Fibroblast of lung (primary cell): ENCODE measurements around the gene ADAMTS3. TPM values are rescaled to one million over a fixed set of nuclear protein-coding genes. Genes with fewer than 3 reads are reported as not detected.

Experiments
- DNase-seq, 2 donors: peaks; one replicate each; pipeline versions ENCODE4 v3.0.0 to v3.0.0-alpha.2; 2010; ENCODE audit warnings: low read depth in 2 of 2
- H2AFZ ChIP-seq: 2 replicates; pipeline ENCODE4 v1.5.1; 2012; ENCODE audit warnings: low read length, control low read depth, inconsistent platforms
- H3K27ac ChIP-seq: 2 replicates; pipeline ENCODE4 v1.5.1; 2011; ENCODE audit warnings: low read length, control low read depth; ENCODE audit not compliant: insufficient read depth
- H3K27me3 ChIP-seq: 2 replicates; pipeline ENCODE4 v1.5.1; 2011; ENCODE audit warnings: mild to moderate bottlenecking, low read length; ENCODE audit not compliant: control insufficient read depth, insufficient read depth
- H3K36me3 ChIP-seq: 2 replicates; pipeline ENCODE4 v1.5.1; 2011; ENCODE audit warnings: low read length; ENCODE audit not compliant: control insufficient read depth, insufficient read depth
- H3K4me1 ChIP-seq: 2 replicates; pipeline ENCODE4 v1.5.1; 2011; ENCODE audit warnings: low read length; ENCODE audit not compliant: control insufficient read depth, insufficient read depth; ENCODE audit errors: extremely low read depth
- H3K4me2 ChIP-seq: 2 replicates; pipeline ENCODE4 v1.5.1; 2011; ENCODE audit warnings: low read length, control low read depth; ENCODE audit not compliant: insufficient read depth; ENCODE audit errors: extremely low read depth
- H3K4me3 ChIP-seq, 4 experiments: fragments of 200-600 bp in 1 of 4; sonication (generic) in 1 of 4; replicated peaks in 1 of 4; 2 replicates each; pipeline ENCODE4 v1.5.1; 2011 to 2016; ENCODE audit warnings: low read length in 4 of 4, low read depth in 3 of 4, mild to moderate bottlenecking in 3 of 4, control low read depth in 2 of 4, inconsistent platforms in 1 of 4, mixed read lengths in 1 of 4; ENCODE audit not compliant: insufficient read depth in 1 of 4; ENCODE audit errors: control extremely low read depth in 1 of 4
- H3K79me2 ChIP-seq: 2 replicates; pipeline ENCODE4 v1.5.1; 2012; ENCODE audit warnings: mild to moderate bottlenecking, low read length, inconsistent platforms; ENCODE audit not compliant: control insufficient read depth, insufficient read depth
- H3K9ac ChIP-seq: 2 replicates; pipeline ENCODE4 v1.5.1; 2011; ENCODE audit warnings: mild to moderate bottlenecking, low read length, control low read depth; ENCODE audit not compliant: insufficient read depth
- H3K9me3 ChIP-seq: 2 replicates; pipeline ENCODE4 v1.5.1; 2012; ENCODE audit warnings: low read depth, low read length; ENCODE audit not compliant: control insufficient read depth, insufficient read depth
- H4K20me1 ChIP-seq: 2 replicates; pipeline ENCODE4 v1.5.1; 2011; ENCODE audit warnings: low read length; ENCODE audit not compliant: control insufficient read depth, insufficient read depth; ENCODE audit errors: extremely low read depth
- EZH2 ChIP-seq: IDR thresholded peaks from 2 replicates; pipeline ENCODE4 v1.5.1; 2012; ENCODE audit warnings: low read length, control low read depth, mild to moderate bottlenecking; ENCODE audit errors: missing control alignments
- polyA plus RNA-seq, 2 donors: library from polyadenylated mRNA; depleted of rRNA in 1 of 2; stranded (reverse) in 1 of 2; unstranded in 1 of 2; fragments of >200 nt; gene quantifications; 2 replicates each; pipeline ENCODE4 v1.2.1, GENCODE V29; 2011 to 2012; ENCODE audit warnings: missing spikeins in 1 of 2
- total RNA-seq: library from RNA; depleted of rRNA; stranded (reverse); fragments of >200 nt; gene quantifications from 2 replicates; pipeline ENCODE4 v1.2.1, GENCODE V29; 2014
- TF ChIP-seq, protein P1 (sequence below), 2 donors: IDR thresholded peaks in 1 of 2; conservative IDR thresholded peaks in 1 of 2; 1 replicate in 1 of 2; 2 replicates in 1 of 2; pipeline ENCODE4 v1.5.1; 2011 to 2012; ENCODE audit warnings: low read length in 2 of 2, control low read depth in 1 of 2, inconsistent platforms in 1 of 2, low read depth in 1 of 2, mild to moderate bottlenecking in 1 of 2

ADAMTS3 gene
- total and polyA plus RNA-seq, 2 donors (not counting 1 experiment from before 2014, with no cell fraction given), result 0.86 to 2.1 TPM

- Histone ChIP-seq H3K4me3 (no peak overlapping the region), H3K4me1 (no peaks in the 10 kb centered on the region), H4K20me1 (no peaks in the 10 kb centered on the region), H3K36me3 (no peaks in the 10 kb centered on the region), H3K9ac (no peak overlapping the region), H3K9me3 (no peaks in the 10 kb centered on the region), H2AFZ (no peak overlapping the region), H3K79me2 (no peaks in the 10 kb centered on the region), H3K27ac (no peak overlapping the region), H3K27me3 (no peaks in the 10 kb centered on the region), H3K4me2 (no peak overlapping the region)
- DNase-seq, result no peak
- TF ChIP-seq, protein P1, sequence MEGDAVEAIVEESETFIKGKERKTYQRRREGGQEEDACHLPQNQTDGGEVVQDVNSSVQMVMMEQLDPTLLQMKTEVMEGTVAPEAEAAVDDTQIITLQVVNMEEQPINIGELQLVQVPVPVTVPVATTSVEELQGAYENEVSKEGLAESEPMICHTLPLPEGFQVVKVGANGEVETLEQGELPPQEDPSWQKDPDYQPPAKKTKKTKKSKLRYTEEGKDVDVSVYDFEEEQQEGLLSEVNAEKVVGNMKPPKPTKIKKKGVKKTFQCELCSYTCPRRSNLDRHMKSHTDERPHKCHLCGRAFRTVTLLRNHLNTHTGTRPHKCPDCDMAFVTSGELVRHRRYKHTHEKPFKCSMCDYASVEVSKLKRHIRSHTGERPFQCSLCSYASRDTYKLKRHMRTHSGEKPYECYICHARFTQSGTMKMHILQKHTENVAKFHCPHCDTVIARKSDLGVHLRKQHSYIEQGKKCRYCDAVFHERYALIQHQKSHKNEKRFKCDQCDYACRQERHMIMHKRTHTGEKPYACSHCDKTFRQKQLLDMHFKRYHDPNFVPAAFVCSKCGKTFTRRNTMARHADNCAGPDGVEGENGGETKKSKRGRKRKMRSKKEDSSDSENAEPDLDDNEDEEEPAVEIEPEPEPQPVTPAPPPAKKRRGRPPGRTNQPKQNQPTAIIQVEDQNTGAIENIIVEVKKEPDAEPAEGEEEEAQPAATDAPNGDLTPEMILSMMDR (conservative IDR thresholded peaks at IDR 0.05 in 1 of 2, IDR thresholded peaks at IDR 0.05 in 1 of 2; ENCODE audit: low read depth in 1 of 2, low read length in 2 of 2), result no peak
- TF ChIP-seq EZH2, result no peak
These were observed 204.0 kb downstream of the ADAMTS3 start for GRCh38 chr4:72365016-72365415.

GRCh38 chr4:72360075-72360474 lies 208.9 kb downstream of the ADAMTS3 start:
- TF ChIP-seq, protein P1 (conservative IDR thresholded peaks at IDR 0.05 in 1 of 2, IDR thresholded peaks at IDR 0.05 in 1 of 2; ENCODE audit: low read depth in 1 of 2, low read length in 2 of 2), result no peak
- no peak for TF ChIP-seq EZH2
- no peaks in the 10 kb centered on the region for H3K27me3 ChIP-seq

GRCh38 chr4:72358483-72358882 lies 210.5 kb downstream of the ADAMTS3 start:
- Histone ChIP-seq H3K27me3 (no peaks in the 10 kb centered on the region), H2AFZ (no peak overlapping the region), H3K9ac (no peak overlapping the region), H4K20me1 (no peaks in the 10 kb centered on the region), H3K36me3 (no peaks in the 10 kb centered on the region), H3K79me2 (no peaks in the 10 kb centered on the region), H3K9me3 (no peaks in the 10 kb centered on the region), H3K27ac (no peak overlapping the region), H3K4me2 (no peak overlapping the region), H3K4me3 (no peak overlapping the region), H3K4me1 (no peaks in the 10 kb centered on the region)
- DNase-seq, result no peak
- TF ChIP-seq, protein P1 (conservative IDR thresholded peaks at IDR 0.05 in 1 of 2, IDR thresholded peaks at IDR 0.05 in 1 of 2; ENCODE audit: low read depth in 1 of 2, low read length in 2 of 2), result no peak
- TF ChIP-seq EZH2, result no peak

More at GRCh38 chr4:72360075-72360474, 208.9 kb downstream of the ADAMTS3 start:
- Histone ChIP-seq H3K36me3 (no peaks in the 10 kb centered on the region), H3K79me2 (no peaks in the 10 kb centered on the region), H3K9me3 (no peaks in the 10 kb centered on the region), H3K9ac (no peak overlapping the region), H4K20me1 (no peaks in the 10 kb centered on the region), H3K4me3 (no peak overlapping the region), H3K4me2 (no peak overlapping the region), H3K27ac (no peak overlapping the region), H2AFZ (no peak overlapping the region), H3K4me1 (no peaks in the 10 kb centered on the region)
- DNase-seq, result no peak
